GM18873 (cell line): ENCODE measurements around the gene ZKSCAN5.
"Not testable (repeated sequence)": the region's sequence is repeated elsewhere in the genome, so short reads cannot be mapped to it uniquely, and the experiment has no call there.

Experiments
- ATAC-seq: cut with Tn5 transposase; IDR thresholded peaks from one replicate; pipeline ENCODE4 v1.9.1; 2021; ENCODE audit warnings: mild to moderate bottlenecking, moderate library complexity, moderate number of reproducible peaks; ENCODE audit not compliant: unreplicated experiment, low FRiP score

Gene ZKSCAN5

DNA sequence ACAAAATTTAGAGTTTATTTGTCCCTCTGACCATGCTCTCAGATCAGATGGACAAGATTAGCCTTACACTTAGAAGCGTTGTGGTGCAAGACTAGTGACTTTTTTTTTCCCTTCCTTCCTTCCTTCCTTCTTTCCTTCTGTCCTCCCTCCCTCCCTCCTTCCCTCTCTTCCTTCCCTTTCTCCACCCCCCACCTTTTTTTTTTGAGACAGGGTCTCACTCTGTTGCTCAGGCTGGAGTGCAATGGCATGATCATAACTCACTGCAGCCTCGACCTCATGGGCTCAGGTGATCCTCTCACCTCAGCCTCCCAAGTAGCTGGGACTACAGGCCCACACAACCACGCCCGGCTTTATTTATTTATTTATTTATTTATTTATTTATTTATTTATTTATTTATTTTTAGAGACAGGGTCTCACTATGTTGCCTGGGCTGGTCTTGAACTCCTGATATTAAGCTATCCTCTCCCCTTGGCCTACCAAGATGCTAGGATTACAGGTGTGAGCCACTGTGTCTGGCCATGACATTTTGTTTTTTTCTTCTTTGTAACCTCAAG, 76.4 kb downstream of the ZKSCAN5 start:
- ATAC-seq, result not testable (repeated sequence)
